GM12872 (cell line): ENCODE measurements around the gene NEDD4L.
A peak's percentile ranks its signal among the peaks of the same experiment; 100 is the strongest.

ENCODE experiments used
- TF ChIP-seq, protein P1 (sequence below): IDR thresholded peaks from 3 replicates; pipeline ENCODE4 v1.5.1; 2011; ENCODE audit warnings: low read depth, mild to moderate bottlenecking, low read length, moderate library complexity; ENCODE audit not compliant: insufficient read depth

Gene NEDD4L

DNA sequence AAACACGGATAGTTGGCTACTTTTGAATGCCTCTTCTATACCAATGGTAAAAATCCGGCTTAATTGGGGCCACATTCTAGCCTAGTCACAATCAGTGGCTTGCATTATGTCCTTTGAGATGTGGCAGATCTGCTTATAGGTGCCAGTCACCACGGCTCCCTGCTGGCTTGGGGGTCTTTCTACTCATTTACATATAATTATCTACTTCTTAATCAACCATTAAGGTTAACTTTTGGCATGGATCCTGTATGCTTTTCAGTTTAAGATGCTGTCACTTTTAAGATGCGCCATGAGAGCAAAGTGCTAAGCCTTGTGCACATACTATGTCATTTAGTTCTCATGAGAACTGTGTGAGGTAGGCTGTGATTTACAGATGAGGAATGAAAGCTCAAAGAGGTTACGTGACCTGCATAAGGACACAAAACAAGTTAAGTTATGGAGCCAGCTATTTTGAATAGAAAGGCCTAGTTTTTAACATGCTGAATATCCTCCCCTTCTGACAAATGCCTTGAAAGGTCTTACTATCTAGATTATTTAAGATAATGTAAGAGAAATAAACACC, 4.1 kb downstream of the NEDD4L start:
- TF ChIP-seq, protein P1, sequence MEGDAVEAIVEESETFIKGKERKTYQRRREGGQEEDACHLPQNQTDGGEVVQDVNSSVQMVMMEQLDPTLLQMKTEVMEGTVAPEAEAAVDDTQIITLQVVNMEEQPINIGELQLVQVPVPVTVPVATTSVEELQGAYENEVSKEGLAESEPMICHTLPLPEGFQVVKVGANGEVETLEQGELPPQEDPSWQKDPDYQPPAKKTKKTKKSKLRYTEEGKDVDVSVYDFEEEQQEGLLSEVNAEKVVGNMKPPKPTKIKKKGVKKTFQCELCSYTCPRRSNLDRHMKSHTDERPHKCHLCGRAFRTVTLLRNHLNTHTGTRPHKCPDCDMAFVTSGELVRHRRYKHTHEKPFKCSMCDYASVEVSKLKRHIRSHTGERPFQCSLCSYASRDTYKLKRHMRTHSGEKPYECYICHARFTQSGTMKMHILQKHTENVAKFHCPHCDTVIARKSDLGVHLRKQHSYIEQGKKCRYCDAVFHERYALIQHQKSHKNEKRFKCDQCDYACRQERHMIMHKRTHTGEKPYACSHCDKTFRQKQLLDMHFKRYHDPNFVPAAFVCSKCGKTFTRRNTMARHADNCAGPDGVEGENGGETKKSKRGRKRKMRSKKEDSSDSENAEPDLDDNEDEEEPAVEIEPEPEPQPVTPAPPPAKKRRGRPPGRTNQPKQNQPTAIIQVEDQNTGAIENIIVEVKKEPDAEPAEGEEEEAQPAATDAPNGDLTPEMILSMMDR, result no peak

DNA sequence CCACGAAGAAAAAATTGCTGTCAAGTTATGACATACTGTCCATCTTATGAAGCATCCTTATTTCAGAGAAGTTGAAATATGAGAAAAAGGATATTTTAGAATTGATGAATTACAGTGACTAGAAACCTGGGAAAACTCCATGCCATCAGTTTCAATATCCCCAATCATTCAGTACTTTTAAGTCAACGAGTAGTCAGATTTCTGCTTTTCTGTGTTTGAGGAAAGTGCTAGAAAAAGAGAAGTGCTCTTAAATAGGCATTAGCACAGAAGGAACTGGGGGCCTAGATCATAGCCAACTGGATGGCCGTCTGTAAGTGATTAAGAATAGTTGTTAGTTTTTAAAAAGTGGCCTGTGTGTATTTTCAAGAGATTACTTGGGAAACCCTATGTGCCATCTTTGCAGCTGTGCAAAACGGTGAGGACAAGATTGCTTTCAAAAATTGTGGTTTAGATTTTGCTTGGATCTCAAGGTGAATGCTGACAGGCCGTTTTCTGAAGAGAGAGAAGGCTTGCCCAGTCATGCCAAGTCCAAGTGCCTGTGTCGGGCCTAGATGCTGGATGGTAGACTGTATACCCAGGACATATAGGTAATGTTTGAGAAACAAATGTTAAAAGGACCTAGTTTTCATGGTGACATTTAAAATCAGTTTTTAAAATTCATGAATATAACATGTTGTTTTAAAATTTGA, 5.1 kb downstream of the NEDD4L start:
- TF ChIP-seq, protein P1, result no peak

DNA sequence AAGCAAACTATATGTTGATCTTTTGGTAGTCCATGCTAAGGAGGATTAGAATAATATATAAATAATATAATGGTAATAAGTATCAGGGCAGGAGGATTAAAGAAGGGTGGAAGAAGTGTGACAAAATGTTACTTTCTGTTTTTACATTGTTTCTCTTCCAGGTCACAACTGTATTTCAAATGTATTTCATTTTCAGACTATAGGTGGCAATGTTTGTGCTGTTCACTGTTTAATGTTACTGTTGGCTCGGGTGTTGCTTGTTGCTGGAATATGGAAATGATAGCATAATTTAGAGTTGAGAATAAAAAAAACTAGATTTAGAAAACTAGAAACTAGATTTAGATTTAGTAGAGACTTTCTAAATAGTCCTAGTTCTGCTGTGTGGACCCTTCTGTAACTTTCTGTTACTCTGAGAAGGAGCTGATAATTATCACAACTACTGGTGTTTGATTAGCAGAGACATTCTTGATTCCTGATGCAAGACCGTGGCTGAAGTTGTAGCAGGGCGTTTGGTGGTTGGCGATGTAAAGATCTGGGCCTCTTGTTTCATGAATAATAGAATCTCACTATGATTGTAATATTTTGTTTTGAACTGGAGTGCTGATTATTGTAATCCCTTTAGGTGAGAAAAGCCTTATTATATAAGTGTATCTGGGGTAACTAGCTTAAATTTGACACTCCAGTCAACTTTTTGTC, 7.9 kb downstream of the NEDD4L start:
- TF ChIP-seq, protein P1, result peak; percentile 34; the same call in 2 of the 3 replicates

DNA sequence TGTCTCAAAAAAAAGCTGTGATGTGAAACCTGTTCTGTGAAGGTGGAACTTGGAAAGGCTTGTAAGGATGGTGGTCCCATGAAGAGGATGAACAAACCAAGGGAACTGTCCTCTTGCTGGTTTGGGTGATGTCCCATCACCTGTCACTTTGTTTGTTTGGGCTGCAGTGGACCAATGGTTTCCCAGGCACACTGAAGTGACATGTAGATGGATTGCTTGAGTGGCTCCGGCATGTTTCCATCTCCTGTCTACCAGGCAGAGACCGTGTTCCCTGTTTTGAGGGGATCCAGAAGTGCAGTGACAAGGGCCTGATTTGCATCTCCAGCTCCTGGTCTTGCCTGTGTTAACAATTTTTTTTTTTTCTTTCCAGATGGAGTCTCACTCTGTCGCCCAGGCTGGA, 8.9 kb downstream of the NEDD4L start:
- TF ChIP-seq, protein P1, result no peak

DNA sequence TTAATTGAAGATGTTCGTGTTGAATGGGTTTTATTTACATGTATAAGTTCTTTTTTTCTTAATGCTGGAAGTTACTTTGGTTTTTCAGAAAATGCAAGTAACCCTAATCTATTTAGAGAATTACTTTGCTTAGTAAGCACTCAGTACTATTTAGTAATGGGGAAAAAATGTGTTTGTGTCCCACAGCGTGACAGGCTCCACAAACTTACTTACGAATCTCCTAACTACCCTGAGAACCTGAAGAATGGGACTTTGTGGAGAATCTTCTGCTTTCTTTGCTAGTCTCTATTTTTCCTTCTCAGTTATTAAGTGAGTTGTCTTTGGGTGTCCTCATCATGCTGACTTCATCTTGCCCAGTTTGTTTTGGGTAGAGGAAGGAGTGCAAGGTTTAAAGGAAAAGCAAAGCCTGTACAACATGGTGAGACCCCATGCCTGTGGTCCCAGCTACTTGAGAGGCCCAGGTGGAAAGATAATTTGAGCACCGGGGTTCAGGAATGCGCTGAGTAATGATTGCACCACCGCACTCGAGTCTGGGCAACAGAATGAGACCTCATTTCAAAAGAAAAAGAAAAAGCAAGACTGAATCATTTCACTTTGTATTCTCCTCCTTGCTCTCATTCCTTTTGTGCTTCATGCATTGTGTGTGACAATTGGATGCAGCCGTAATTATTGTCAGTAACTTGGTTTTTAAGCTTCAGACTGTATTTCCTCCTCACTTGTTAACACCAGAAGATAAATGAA, 10.2 kb downstream of the NEDD4L start:
- TF ChIP-seq, protein P1, result no peak

DNA sequence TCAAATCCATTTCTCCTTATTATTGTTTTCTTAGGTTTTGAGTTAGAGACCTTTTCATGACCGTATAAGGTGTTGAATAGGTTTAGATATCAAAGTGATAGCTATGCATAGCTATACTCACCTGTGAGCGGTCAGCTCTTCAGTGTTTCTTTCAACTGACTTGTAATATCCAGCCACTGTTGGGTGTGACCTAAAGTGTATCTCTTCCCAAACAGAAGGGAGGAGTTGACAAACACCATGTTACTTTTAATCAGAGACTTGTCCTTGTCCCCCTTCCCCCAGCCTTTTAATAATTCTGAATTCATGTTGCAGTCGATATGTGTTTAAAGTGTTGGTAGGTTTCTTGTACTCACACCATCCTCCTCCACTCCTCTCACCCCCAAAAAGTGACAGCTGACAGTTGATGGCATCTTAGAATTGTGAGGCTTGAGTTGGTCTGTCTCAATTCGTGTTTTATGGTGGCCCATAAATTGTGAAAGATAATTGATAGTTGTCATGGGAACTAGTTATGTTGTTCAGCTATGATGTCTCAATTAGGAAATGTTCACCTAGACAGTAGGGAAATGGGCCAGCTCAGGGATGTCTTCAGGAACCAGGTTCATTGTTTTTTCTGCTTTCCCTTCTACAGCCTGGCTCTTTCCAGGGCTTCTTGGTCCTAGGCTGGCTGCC, 12.0 kb downstream of the NEDD4L start:
- TF ChIP-seq, protein P1, result no peak
